SK-N-SH (cell line): ENCODE measurements around the gene THYN1.

Source experiments
- CTCF ChIP-seq: fragments of 200-600 bp; sonication (generic); IDR thresholded peaks from 2 replicates; pipeline ENCODE4 v1.6.1; 2017; ENCODE audit warnings: antibody characterized with exemption, mild to moderate bottlenecking, moderate library complexity
- EP300 ChIP-seq, 2 experiments: IDR thresholded peaks; 2 replicates each; pipeline versions ENCODE4 v1.4.0 to v1.6.1; 2012; ENCODE audit warnings: borderline replicate concordance in 1 of 2, low read depth in 1 of 2, low read length in 1 of 2
- GATA2 ChIP-seq: sonication (generic); formaldehyde crosslinking; IDR thresholded peaks from 2 replicates; pipeline ENCODE4 v1.5.0; 2020; ENCODE audit warnings: mild to moderate bottlenecking, missing genetic modification reagents
- MAX ChIP-seq: IDR thresholded peaks from 2 replicates; pipeline ENCODE4 v1.4.0; 2012; ENCODE audit warnings: low read depth
- TAF1 ChIP-seq: IDR thresholded peaks from 2 replicates; pipeline ENCODE4 v1.6.1; 2012; ENCODE audit warnings: low read depth, mild to moderate bottlenecking, low read length, moderate library complexity, borderline replicate concordance
- USF2 ChIP-seq: fragments of 150-350 bp; IDR thresholded peaks from 2 replicates; pipeline ENCODE4 v1.6.1; 2017; ENCODE audit warnings: antibody characterized with exemption, low read length, low read depth, borderline replicate concordance

- TF ChIP-seq CTCF (no peak), MAX (no peak), EP300 (IDR thresholded peaks at IDR 0.05; ENCODE audit: borderline replicate concordance in 1 of 2, low read depth in 1 of 2, low read length in 1 of 2) (no peak), USF2 (no peak), TAF1 (no peak), GATA2 (CRISPR knock-in tag) (no peak)
Observed at GRCh38 chr11:134228625-134229024, 24.5 kb downstream of the THYN1 start.
